Measurements from ENCODE around the gene RMRP. TPM values are rescaled to one million over a fixed set of nuclear protein-coding genes. Genes with fewer than 3 reads are reported as not detected.

Gene RMRP
- total RNA-seq, 4 donors from 2014 or later = 1,650 to 4,855 (median 3,807) TPM

- TF ChIP-seq POLR2A (IDR thresholded peaks at IDR 0.05) (peak in 1 of 2 donors; percentile 20), CTCF (IDR thresholded peaks at IDR 0.05) (no peak), POLR2AphosphoS5 (IDR thresholded peaks at IDR 0.05) (peak; percentile 56)
- Histone ChIP-seq H3K27ac (peak overlapping the region; percentile 96 to 99 (median 98)), H3K9me3 (no peaks in the 10 kb centered on the region), H3K27me3 (no peaks in the 10 kb centered on the region), H3K36me3 (peaks cover 0 to 47% of the 10 kb centered on the region in 2 donors), H3K4me1 (peaks cover 0 to 55% (median 0%) of the 10 kb centered on the region in 3 donors), H3K4me3 (peak overlapping the region; percentile 79 to 81)
- ATAC-seq = no peak
- WGBS, 2 donors (ENCODE audit: low coverage in 1 of 2) = 12 to 30% methylated on average over 6 to 11 of the region's 12 CpGs
These were observed 31.0 kb upstream of the RMRP start for GRCh38 chr9:35688558-35689541.

GRCh38 chr9:35687972-35688557, 30.2 kb upstream of the RMRP start:
- ATAC-seq = no peak
- Histone ChIP-seq H3K4me1 (peaks cover 0 to 61% (median 0%) of the 10 kb centered on the region in 3 donors), H3K27me3 (no peaks in the 10 kb centered on the region), H3K4me3 (peak overlapping the region; percentile 79 to 81), H3K36me3 (peaks cover 0 to 55% of the 10 kb centered on the region in 2 donors), H3K27ac (peak overlapping the region; percentile 96 to 99 (median 98)), H3K9me3 (no peaks in the 10 kb centered on the region)
- WGBS, 2 donors (ENCODE audit: low coverage in 1 of 2) = 49 to 50% methylated on average over 1 to 2 of the region's 2 CpGs
- TF ChIP-seq POLR2A (IDR thresholded peaks at IDR 0.05) (peak in 1 of 2 donors; percentile 9), CTCF (IDR thresholded peaks at IDR 0.05) (no peak), POLR2AphosphoS5 (IDR thresholded peaks at IDR 0.05) (peak; percentile 64), EP300 (IDR thresholded peaks at IDR 0.05) (no peak)

DNA sequence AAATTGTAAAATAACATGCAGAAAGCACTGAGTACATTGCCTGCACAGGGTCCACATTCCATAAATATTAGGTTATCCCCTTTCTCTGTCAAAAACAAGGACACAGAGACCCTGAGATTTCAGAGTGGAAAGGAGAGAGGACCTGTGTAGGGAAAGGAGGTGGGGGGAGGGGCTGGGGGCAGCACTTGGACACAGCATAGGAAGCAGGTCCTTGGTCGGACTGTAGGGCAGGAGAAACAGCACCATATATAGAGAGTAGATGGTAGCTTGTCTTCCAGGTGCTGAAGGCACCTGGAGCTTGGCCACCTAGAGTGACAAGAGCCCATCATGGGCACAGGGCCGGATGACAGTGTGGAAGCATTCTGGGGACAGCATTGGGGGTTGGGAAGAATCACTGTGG, 29.5 kb upstream of the RMRP start:
- H3K4me3 ChIP-seq = peak overlapping the region; percentile 79 to 81
- TF ChIP-seq CTCF (IDR thresholded peaks at IDR 0.05) (peak in 1 of 4 experiments; percentile 10), POLR2AphosphoS5 (IDR thresholded peaks at IDR 0.05) (peak; percentile 9), POLR2A (IDR thresholded peaks at IDR 0.05) (peak in 1 of 2 donors; percentile 19), EP300 (IDR thresholded peaks at IDR 0.05) (no peak)
- peaks cover 0 to 61% (median 0%) of the 10 kb centered on the region in 3 donors for H3K4me1 ChIP-seq

GRCh38 chr9:35686222-35687203, 28.7 kb upstream of the RMRP start:
- Histone ChIP-seq H3K36me3 (peaks cover 0 to 70% of the 10 kb centered on the region in 2 donors), H3K9me3 (no peaks in the 10 kb centered on the region), H3K4me1 (peaks cover 0 to 61% (median 0%) of the 10 kb centered on the region in 3 donors), H3K4me3 (peak overlapping the region; percentile 79 to 81), H3K27ac (peak overlapping the region; percentile 96 to 99 (median 98)), H3K27me3 (no peaks in the 10 kb centered on the region)
- TF ChIP-seq EP300 (IDR thresholded peaks at IDR 0.05) = no peak
- TF ChIP-seq CTCF (IDR thresholded peaks at IDR 0.05) = no peak
- peak; percentile 6 to 8 for TF ChIP-seq POLR2A (IDR thresholded peaks at IDR 0.05)
- TF ChIP-seq POLR2AphosphoS5 (IDR thresholded peaks at IDR 0.05) = peak; percentile 53
- no peak for ATAC-seq
- WGBS, 2 donors (ENCODE audit: low coverage in 1 of 2) = 19 to 34% methylated on average over 9 to 10 of the region's 11 CpGs

More for the DNA sequence above, 29.5 kb upstream of the RMRP start:
- Histone ChIP-seq H3K27me3 (no peaks in the 10 kb centered on the region), H3K36me3 (peaks cover 0 to 63% of the 10 kb centered on the region in 2 donors), H3K9me3 (no peaks in the 10 kb centered on the region), H3K27ac (peak overlapping the region; percentile 96 to 99 (median 98))
- 28 to 46% methylated on average over 2 of the region's 2 CpGs for WGBS, 2 donors (ENCODE audit: low coverage in 1 of 2)
- ATAC-seq = no peak
